IPS DF 19.7 (cell line): ENCODE data around the gene POLD2.
"Not testable (repeated sequence)": the region's sequence is repeated elsewhere in the genome, so short reads cannot be mapped to it uniquely, and the experiment has no call there.

Source experiments
- DNase-seq: peaks from one replicate; pipeline ENCODE4 v3.0.0-alpha.2; 2013; ENCODE audit warnings: low read depth, low spot score

The POLD2 gene

GRCh38 chr7:44123190-44124003 is at the start of gene POLD2:
Gene POLD2, minus strand, starts transcription at chr7:44123548. Its CDS starts 1,495 bp downstream, at chr7:44122053.
- DNase-seq = peak; percentile 77

- DNase-seq = no peak
Measured at GRCh38 chr7:44172803-44173424, 49.6 kb upstream of the POLD2 start.

DNA sequence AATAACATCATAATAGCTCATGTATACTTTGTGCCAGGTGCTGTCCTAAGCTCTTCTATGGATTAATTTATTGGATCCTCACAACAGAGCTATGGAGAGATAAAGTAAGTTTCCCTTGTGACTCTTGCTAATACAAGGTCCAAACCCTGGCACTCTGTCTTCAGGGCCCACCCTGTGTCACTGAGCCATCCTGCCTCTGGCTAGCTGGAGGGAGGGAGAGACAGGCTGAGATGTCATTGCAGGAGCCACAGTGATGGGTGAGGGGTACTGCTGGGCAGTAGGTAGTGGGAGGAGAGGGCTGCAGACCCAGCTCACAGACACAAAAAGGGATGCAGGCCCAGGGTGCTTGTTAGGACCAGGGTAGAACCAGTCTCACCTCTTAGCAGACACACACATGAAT is 49.0 kb upstream of the POLD2 start:
- DNase-seq = no peak

GRCh38 chr7:44171901-44172300 is 48.6 kb upstream of the POLD2 start:
- not testable (repeated sequence) for DNase-seq

DNA sequence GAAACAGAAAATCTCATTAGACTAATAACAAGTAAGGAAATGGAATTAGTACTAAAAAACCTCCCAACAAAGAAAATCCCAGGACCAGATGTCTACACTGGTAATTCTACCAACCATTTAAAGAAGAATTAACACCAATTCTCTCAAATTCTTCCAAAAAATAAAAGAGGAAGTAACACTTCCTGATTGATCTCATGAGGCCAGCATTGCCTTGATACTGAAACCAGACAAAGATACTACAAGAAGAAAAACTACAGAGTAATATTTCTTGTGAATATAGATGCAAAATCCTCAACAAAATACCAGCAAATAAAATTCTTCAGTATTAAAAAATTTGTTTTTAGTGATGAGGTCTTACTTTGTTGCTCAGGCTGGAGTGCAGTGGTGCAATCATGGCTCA is 44.6 kb upstream of the POLD2 start:
- DNase-seq = no peak

GRCh38 chr7:44163591-44163990 is 40.2 kb upstream of the POLD2 start:
- no peak for DNase-seq

GRCh38 chr7:44162785-44163395 is 39.5 kb upstream of the POLD2 start:
- DNase-seq = no peak

DNA sequence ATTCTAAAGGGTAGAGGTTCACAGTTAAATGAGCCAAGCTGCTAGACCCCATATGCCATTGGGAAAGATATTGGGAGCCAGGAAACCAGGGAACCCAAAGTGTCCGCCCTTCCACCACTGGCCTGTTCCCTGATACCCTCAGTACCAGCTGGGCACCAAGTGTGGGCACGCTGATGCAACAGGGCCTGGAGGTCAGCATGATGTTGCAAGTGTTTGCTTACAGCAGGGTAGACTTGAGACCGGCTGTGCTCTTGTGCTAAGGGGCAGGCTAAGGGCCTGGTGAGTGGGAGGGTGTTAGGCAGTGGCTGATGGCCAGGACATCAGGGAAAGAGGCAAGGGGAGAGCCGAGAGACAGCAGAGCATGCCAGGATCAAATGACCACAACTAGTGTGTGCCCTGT is 38.8 kb upstream of the POLD2 start:
- DNase-seq = no peak

- DNase-seq = no peak
Measured at GRCh38 chr7:44161371-44161770, 38.0 kb upstream of the POLD2 start.

DNA sequence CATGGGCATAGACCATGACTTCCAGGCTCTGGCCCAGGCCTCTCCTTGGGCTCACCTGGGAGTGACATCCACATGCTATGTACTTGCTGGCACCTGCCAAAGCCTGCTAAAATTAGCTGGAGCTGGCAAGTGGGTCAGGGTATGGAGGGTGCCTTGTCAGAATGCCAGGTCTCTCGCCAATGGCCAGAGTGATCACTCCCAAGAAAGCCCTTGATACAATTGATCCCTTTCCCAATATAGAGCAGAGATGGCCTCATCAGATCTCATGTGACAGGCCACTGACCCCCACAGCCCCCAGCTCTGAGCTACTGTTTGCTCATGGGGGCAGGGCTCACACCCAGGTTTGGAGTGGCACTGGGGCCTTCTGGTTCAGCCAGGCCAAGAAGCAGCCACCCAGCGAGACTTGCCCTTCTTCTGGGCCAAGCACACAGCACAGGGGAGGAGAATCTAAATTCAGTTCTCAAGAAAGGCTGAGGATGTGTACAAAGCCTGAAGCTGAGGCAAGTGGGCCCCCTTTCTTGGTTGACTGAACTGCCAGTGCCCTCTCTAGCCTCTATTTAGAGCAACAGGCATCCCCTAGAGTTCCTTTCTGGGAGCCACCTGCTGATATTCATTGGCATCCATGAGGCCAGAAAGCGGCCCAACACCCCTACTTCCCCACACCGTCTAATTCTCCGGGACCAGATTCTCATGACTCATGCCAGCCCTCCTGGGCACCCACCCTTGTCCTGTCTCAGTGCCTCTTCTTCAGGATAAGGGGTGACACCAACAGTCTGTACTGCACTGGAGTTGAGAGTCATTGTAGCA is 36.7 kb upstream of the POLD2 start:
- DNase-seq = no peak

DNA sequence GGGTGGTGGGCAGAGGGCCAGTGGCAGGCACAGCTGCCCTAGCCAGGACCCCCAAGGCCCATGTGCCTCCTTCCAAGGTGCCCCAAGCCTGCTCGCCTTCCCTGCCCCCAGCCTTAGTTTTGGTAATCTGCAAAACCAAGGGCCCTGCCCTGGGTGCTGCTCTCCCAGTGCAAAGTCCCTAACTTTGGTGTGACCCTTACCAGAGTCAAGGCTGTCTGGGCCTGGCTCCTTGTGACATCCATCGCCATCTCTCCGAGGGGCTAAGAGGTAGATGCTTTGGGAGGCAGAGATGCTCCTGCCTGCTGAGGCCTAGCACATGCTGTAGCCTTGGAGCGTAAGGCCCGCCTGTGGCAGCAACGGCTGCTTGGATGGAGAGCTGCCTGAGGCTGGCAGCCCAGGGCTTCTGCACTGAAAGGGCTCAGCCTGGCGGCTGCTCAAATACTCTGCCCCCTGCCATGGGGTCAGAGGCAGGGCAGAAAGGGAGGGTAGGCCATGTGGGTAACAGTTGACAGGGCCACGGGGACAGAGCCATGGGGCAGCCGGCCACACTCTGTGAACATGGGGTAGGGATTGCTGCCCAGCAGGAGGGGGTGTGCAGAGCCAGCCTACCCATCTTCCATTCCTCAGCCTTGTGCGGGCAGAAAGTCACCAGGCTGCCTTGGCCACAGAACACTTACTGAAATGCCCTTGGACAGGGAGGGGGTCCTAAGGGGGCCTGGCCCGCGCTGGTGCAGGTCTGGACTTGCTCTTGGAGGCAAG is 35.7 kb upstream of the POLD2 start:
- no peak for DNase-seq

- no peak for DNase-seq
Measured at GRCh38 chr7:44158096-44158872, 34.9 kb upstream of the POLD2 start.

GRCh38 chr7:44157116-44158080 is 34.0 kb upstream of the POLD2 start:
- no peak for DNase-seq

DNA sequence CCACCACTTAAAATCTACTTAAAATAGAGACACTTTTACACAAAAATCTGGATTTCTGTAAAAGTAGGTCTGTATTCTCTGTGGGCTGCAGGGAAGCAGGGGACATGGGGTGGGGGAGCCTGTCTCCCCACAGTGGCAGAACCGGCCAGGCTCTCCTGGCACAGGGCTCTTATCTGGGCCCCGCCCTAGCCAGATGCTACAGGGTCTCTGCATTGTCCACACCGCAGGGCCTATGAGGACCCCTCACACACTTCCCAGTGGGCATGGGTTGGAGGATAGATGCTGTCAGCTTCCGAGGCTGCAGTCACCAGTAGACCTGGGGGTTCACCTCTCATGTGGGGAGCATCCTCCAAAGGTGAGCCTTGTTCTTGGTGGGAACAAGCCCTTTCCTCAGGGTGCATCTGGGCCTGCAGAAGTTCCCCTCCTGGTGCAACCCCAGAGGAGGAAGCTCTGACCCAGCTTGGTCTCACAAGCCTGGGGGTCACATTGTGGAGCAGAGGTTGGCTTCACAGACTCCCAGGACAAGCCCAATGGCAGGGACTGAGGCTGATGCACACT is 33.2 kb upstream of the POLD2 start:
- DNase-seq = no peak

GRCh38 chr7:44155191-44156185 is 32.1 kb upstream of the POLD2 start:
- DNase-seq = no peak

DNA sequence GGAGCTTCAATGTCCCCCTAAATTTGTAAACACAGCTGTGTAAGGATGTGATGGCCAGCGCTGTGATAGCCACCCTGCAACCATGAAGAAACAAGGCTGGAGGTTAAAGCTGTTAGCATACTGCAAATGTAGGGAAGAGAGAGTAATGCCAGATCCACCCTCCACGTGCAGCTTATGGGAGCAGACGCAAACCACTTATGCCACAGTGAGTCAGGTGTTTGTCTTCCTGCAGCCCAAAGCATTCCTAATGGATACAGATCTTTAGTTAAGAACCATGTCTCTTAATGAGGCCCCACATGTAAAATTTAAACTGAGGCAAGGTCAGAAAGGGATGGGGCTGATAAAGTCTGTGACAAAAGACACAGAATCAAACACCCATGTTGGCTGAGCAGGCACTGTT is 31.4 kb upstream of the POLD2 start:
- DNase-seq = no peak

DNA sequence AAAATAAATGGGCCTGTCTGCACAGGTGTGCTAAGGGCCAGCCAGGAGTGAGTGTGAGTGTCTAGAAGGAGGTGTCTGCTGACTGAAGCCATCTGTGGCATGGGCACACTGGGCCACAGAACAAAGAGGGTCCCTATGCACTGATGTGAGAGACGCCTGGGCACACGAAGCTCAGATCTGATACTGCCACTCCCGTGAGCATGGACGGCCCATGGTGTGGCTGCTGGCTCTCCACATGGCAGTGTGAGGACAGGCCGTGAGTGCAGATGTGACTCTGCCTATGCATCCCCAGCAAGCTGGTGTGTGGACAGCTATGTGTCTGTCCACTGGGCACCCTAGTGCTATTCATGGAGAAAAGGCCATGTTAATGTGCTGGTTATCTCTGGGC is 30.6 kb upstream of the POLD2 start:
- no peak for DNase-seq
